ENCODE results near the gene UNC13A. TPM values are rescaled to one million over a fixed set of nuclear protein-coding genes. Genes with fewer than 3 reads are reported as not detected.
A peak's percentile ranks its signal among the peaks of the same experiment; 100 is the strongest.

Gene UNC13A
- total RNA-seq, 1 donor from 2014 or later, result 3.9 TPM

- no peak for DNase-seq (ENCODE audit: low spot score, unreplicated experiment)
- Mint-ChIP-seq H3K4me1 (ENCODE audit: low read depth) (no peaks in the 10 kb centered on the region), H3K27ac (no peak overlapping the region), H3K4me3 (ENCODE audit: low read depth) (no peak overlapping the region), H3K36me3 (ENCODE audit: insufficient read depth) (no peaks in the 10 kb centered on the region), H3K27me3 (peaks cover 19% of the 10 kb centered on the region), H3K9me3 (ENCODE audit: low read depth) (no peaks in the 10 kb centered on the region)
- TF ChIP-seq, protein P1, sequence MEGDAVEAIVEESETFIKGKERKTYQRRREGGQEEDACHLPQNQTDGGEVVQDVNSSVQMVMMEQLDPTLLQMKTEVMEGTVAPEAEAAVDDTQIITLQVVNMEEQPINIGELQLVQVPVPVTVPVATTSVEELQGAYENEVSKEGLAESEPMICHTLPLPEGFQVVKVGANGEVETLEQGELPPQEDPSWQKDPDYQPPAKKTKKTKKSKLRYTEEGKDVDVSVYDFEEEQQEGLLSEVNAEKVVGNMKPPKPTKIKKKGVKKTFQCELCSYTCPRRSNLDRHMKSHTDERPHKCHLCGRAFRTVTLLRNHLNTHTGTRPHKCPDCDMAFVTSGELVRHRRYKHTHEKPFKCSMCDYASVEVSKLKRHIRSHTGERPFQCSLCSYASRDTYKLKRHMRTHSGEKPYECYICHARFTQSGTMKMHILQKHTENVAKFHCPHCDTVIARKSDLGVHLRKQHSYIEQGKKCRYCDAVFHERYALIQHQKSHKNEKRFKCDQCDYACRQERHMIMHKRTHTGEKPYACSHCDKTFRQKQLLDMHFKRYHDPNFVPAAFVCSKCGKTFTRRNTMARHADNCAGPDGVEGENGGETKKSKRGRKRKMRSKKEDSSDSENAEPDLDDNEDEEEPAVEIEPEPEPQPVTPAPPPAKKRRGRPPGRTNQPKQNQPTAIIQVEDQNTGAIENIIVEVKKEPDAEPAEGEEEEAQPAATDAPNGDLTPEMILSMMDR (IDR thresholded peaks at IDR 0.05; ENCODE audit: unreplicated experiment), result no peak
These were observed 77.8 kb downstream of the UNC13A start for GRCh38 chr19:17610384-17610783.

DNA sequence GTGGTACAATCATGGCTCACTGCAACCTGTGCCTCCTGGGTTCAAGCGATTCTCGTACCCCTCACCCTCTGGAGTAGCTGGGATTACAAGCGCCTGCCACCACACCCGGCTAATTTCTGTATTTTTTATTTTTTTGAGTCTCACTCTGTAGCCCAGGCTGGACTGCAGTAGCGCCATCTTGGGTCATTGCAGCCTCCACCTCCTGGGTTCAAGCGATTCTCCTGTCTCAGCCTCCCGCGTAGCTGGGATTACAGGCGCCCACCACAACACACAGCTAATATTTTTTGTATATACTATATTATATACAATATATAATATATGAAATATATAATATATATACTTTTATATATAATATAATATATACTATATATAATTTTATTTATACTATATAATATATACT is 80.2 kb downstream of the UNC13A start:
- Mint-ChIP-seq H3K27me3 (peaks cover 37% of the 10 kb centered on the region), H3K36me3 (ENCODE audit: insufficient read depth) (no peaks in the 10 kb centered on the region), H3K27ac (no peak overlapping the region), H3K4me1 (ENCODE audit: low read depth) (no peaks in the 10 kb centered on the region), H3K9me3 (ENCODE audit: low read depth) (no peaks in the 10 kb centered on the region), H3K4me3 (ENCODE audit: low read depth) (no peak overlapping the region)
- TF ChIP-seq, protein P1 (IDR thresholded peaks at IDR 0.05; ENCODE audit: unreplicated experiment), result no peak
- no peak for DNase-seq (ENCODE audit: low spot score, unreplicated experiment)

DNA sequence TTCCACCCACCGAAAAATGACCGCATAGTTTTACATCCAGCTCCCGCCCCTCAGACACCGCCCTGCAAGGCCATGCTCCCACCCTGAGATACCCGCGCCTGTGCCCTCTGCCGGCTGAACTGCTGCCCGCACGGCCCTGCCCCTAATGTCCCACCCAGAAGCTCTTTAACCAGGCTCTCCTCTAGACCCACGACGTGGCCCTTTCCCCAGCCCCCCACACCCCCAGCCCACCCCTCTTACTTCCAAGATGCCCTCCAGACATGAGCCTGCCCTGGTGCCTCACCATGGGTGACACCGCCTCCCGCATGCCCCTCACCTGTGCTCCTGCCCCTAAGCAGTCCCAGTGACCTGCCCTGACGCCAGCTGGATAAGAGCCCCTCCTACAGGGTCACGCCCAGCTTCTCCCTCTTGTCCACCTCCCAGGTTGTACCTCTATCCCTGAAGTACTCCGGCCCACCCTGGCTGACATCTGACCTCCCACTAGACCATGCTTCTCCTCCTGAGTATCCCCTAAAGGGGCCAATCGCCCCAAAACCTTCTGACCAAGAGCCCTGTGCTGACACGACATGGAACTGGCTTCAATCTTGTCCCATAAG is 81.5 kb downstream of the UNC13A start:
- Mint-ChIP-seq H3K9me3 (ENCODE audit: low read depth) (no peaks in the 10 kb centered on the region), H3K4me1 (ENCODE audit: low read depth) (no peaks in the 10 kb centered on the region), H3K27ac (peak overlapping the region; percentile 13), H3K27me3 (peaks cover 43% of the 10 kb centered on the region), H3K4me3 (ENCODE audit: low read depth) (peak overlapping the region; percentile 67), H3K36me3 (ENCODE audit: insufficient read depth) (no peaks in the 10 kb centered on the region)
- TF ChIP-seq, protein P1 (IDR thresholded peaks at IDR 0.05; ENCODE audit: unreplicated experiment), result no peak
- DNase-seq (ENCODE audit: low spot score, unreplicated experiment), result no peak

DNA sequence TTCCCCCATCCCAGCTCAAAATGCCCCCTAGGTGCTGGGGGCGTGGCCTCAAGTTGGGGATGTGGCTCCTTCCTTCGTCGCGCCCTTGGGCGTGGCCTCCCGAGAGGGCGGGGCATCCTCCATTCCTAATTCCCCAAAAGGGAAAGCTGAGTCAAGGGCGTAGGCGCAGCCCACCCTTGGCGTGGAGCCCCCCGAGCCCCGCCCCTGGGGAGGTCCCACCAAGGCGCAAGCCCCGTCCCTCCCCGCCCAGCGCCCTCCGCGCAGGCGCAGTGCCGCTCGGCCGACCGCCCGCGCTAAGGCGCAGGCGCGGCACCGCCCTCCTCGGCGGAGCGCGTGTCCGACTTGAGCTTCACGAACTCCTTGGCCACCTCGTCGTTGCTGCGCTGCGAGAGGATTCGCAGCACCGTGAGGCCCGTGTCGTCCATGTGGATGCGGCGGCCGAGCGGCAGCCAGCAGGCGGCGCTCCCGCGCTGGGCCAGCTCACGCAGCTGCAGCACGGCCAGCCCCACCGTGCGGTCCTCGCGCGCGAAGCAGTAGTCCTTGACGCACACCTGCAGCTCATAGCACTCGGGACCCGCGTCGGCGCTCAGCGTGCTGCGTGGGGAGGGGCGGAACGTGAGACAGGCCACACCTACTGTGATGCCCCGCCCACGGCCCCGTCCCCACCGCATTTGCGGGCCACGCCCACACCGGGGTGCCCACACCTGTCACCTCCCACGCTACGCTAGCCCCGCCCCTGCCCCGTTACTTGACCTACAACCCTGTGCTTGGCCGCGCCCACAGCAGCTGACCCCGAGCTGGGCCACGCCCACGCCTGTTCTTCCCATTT is 82.2 kb downstream of the UNC13A start:
- Mint-ChIP-seq H3K36me3 (ENCODE audit: insufficient read depth) (no peaks in the 10 kb centered on the region), H3K4me1 (ENCODE audit: low read depth) (no peaks in the 10 kb centered on the region), H3K4me3 (ENCODE audit: low read depth) (peak overlapping the region; percentile 67), H3K27ac (peak overlapping the region; percentile 13), H3K9me3 (ENCODE audit: low read depth) (no peaks in the 10 kb centered on the region), H3K27me3 (peaks cover 51% of the 10 kb centered on the region)
- TF ChIP-seq, protein P1 (IDR thresholded peaks at IDR 0.05; ENCODE audit: unreplicated experiment), result peak; percentile 69
- peak; percentile 59 for DNase-seq (ENCODE audit: low spot score, unreplicated experiment)

GRCh38 chr19:17605117-17605516 is 83.0 kb downstream of the UNC13A start:
- Mint-ChIP-seq H3K27me3 (peaks cover 52% of the 10 kb centered on the region), H3K36me3 (ENCODE audit: insufficient read depth) (no peaks in the 10 kb centered on the region), H3K4me1 (ENCODE audit: low read depth) (no peaks in the 10 kb centered on the region), H3K27ac (no peak overlapping the region), H3K4me3 (ENCODE audit: low read depth) (no peak overlapping the region), H3K9me3 (ENCODE audit: low read depth) (no peaks in the 10 kb centered on the region)
- TF ChIP-seq, protein P1 (IDR thresholded peaks at IDR 0.05; ENCODE audit: unreplicated experiment), result no peak
- no peak for DNase-seq (ENCODE audit: low spot score, unreplicated experiment)
